ENCODE results near the gene ARHGAP31. TPM values are rescaled to one million over a fixed set of nuclear protein-coding genes. Genes with fewer than 3 reads are reported as not detected.

The ARHGAP31 gene
- total RNA-seq, 4 donors from 2014 or later, result 19.8 to 28.7 (median 22.6) TPM

DNA sequence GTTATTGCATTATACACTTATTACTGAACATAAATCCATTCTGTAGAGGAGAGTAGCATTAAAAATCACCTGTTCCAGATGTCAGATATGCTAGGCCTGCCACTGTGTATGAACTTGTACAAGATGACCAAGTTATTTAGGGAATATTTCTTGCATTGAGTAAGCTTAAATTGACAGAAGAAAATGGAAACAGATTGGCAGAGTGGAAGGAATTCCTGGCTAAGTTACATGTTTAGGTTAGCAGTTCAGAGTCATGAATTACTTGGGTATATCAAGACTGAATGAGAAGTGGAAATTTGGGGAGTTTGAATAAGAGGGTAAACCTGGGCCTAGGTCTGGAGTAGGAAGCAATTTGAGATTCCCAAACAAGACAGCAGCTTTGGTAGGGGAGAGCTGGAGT, 44.6 kb downstream of the ARHGAP31 start:
- TF ChIP-seq POLR2A (IDR thresholded peaks at IDR 0.05) (no peak), POLR2AphosphoS5 (IDR thresholded peaks at IDR 0.05) (no peak), CTCF (IDR thresholded peaks at IDR 0.05) (no peak), EP300 (IDR thresholded peaks at IDR 0.05) (no peak)
- peaks cover 0 to 6% of the 10 kb centered on the region in 2 donors for H3K36me3 ChIP-seq
- H3K27me3 ChIP-seq, result no peaks in the 10 kb centered on the region
- H3K9me3 ChIP-seq, result no peaks in the 10 kb centered on the region
- H3K27ac ChIP-seq, result no peak overlapping the region
- ATAC-seq, result no peak
- H3K4me1 ChIP-seq, result peaks cover 0 to 19% (median 3%) of the 10 kb centered on the region in 3 donors
- no peak overlapping the region for H3K4me3 ChIP-seq

GRCh38 chr3:119340014-119340413, 45.8 kb downstream of the ARHGAP31 start:
- WGBS, 2 donors (ENCODE audit: low coverage in 1 of 2), result 33 to 83% methylated on average over 1 of the region's 1 CpG
- Histone ChIP-seq H3K27ac (no peak overlapping the region), H3K27me3 (no peaks in the 10 kb centered on the region), H3K36me3 (peaks cover 0 to 6% of the 10 kb centered on the region in 2 donors), H3K4me1 (peaks cover 0 to 7% (median 0%) of the 10 kb centered on the region in 3 donors), H3K4me3 (no peak overlapping the region), H3K9me3 (no peaks in the 10 kb centered on the region)
- no peak for TF ChIP-seq POLR2A (IDR thresholded peaks at IDR 0.05)
- TF ChIP-seq EP300 (IDR thresholded peaks at IDR 0.05), result no peak
- TF ChIP-seq POLR2AphosphoS5 (IDR thresholded peaks at IDR 0.05), result no peak
- no peak for TF ChIP-seq CTCF (IDR thresholded peaks at IDR 0.05)
- no peak for ATAC-seq

GRCh38 chr3:119340446-119340845, 46.3 kb downstream of the ARHGAP31 start:
- no peak overlapping the region for H3K27ac ChIP-seq
- H3K27me3 ChIP-seq, result no peaks in the 10 kb centered on the region
- ATAC-seq, result no peak
- no peaks in the 10 kb centered on the region for H3K9me3 ChIP-seq
- no peak for TF ChIP-seq POLR2AphosphoS5 (IDR thresholded peaks at IDR 0.05)
- TF ChIP-seq EP300 (IDR thresholded peaks at IDR 0.05), result no peak
- H3K36me3 ChIP-seq, result peaks cover 0 to 6% of the 10 kb centered on the region in 2 donors
- WGBS, 2 donors (ENCODE audit: low coverage in 1 of 2), result 63 to 93% methylated on average over 4 to 5 of the region's 5 CpGs
- H3K4me3 ChIP-seq, result no peak overlapping the region
- H3K4me1 ChIP-seq, result peaks cover 0 to 7% (median 0%) of the 10 kb centered on the region in 3 donors

- H3K4me3 ChIP-seq, result no peak overlapping the region
- peaks cover 0 to 20% (median 0%) of the 10 kb centered on the region in 3 donors for H3K4me1 ChIP-seq
- TF ChIP-seq CTCF (IDR thresholded peaks at IDR 0.05) (no peak), POLR2A (IDR thresholded peaks at IDR 0.05) (no peak), POLR2AphosphoS5 (IDR thresholded peaks at IDR 0.05) (no peak), EP300 (IDR thresholded peaks at IDR 0.05) (no peak)
- no peaks in the 10 kb centered on the region for H3K9me3 ChIP-seq
- no peak overlapping the region for H3K27ac ChIP-seq
- no peaks in the 10 kb centered on the region for H3K27me3 ChIP-seq
- WGBS, 2 donors (ENCODE audit: low coverage in 1 of 2), result 83% methylated on average over 1 of the region's 1 CpG; no CpG with 5 or more reads in 1 of the 2 donors
- peaks cover 0 to 2% of the 10 kb centered on the region in 2 donors for H3K36me3 ChIP-seq
- no peak for ATAC-seq
Measured at GRCh38 chr3:119342176-119342575, 48.0 kb downstream of the ARHGAP31 start.

GRCh38 chr3:119343719-119344118, 49.5 kb downstream of the ARHGAP31 start:
- no peak for TF ChIP-seq POLR2AphosphoS5 (IDR thresholded peaks at IDR 0.05)
- TF ChIP-seq CTCF (IDR thresholded peaks at IDR 0.05), result no peak
- TF ChIP-seq POLR2A (IDR thresholded peaks at IDR 0.05), result no peak
- TF ChIP-seq EP300 (IDR thresholded peaks at IDR 0.05), result no peak
- Histone ChIP-seq H3K27me3 (no peaks in the 10 kb centered on the region), H3K4me1 (peaks cover 0 to 21% (median 0%) of the 10 kb centered on the region in 3 donors), H3K27ac (no peak overlapping the region), H3K4me3 (no peak overlapping the region), H3K9me3 (no peaks in the 10 kb centered on the region), H3K36me3 (no peaks in the 10 kb centered on the region)
- ATAC-seq, result no peak
- WGBS, 2 donors (ENCODE audit: low coverage in 1 of 2), result 85 to 93% methylated on average over 5 of the region's 5 CpGs

Measured in gastroesophageal sphincter (tissue), 4 donors.